WTC11 (cell line): Measurements from ENCODE around the gene CCDC191. TPM values are rescaled to one million over a fixed set of nuclear protein-coding genes. Genes with fewer than 3 reads are reported as not detected.

ENCODE experiments used
- ATAC-seq: fragments of 200-7000 bp; cut with Tn5 transposase; 2 replicates; pipeline ENCODE4 v1.10.0; 2021; ENCODE audit warnings: mild to moderate bottlenecking, moderate library complexity
- CTCF ChIA-PET: fragments of 300-600 bp; sonication (Branson Sonifier 250); formaldehyde crosslinking; loops from one replicate; lab custom pipeline; 2021; ENCODE audit warnings: antibody characterized with exemption; lab: Charles Lee
- POLR2A ChIA-PET: fragments of 350-600 bp; sonication (Branson Sonifier 250); formaldehyde crosslinking; loops from one replicate; lab custom pipeline; 2021; ENCODE audit warnings: antibody characterized with exemption; lab: Charles Lee
- DNase-seq: peaks from one replicate; pipeline ENCODE4 v3.0.0; 2021; ENCODE audit warnings: low spot score
- H3K27ac Mint-ChIP-seq: 2 replicates; pipeline ENCODE4 v1.8.0; 2021; ENCODE audit warnings: mixed read lengths
- H3K27me3 Mint-ChIP-seq: 2 replicates; pipeline ENCODE4 v1.8.0; 2021; ENCODE audit warnings: low read depth, mild to moderate bottlenecking, moderate library complexity, mixed read lengths
- H3K36me3 Mint-ChIP-seq: 2 replicates; pipeline ENCODE4 v1.8.0; 2021; ENCODE audit warnings: mixed read lengths
- H3K4me1 Mint-ChIP-seq: 2 replicates; pipeline ENCODE4 v1.8.0; 2022; ENCODE audit warnings: mixed read lengths
- H3K4me3 Mint-ChIP-seq: 2 replicates; pipeline ENCODE4 v1.8.0; 2021; ENCODE audit warnings: mild to moderate bottlenecking, moderate library complexity, mixed read lengths
- H3K9me3 Mint-ChIP-seq: 2 replicates; pipeline ENCODE4 v1.8.0; 2021; ENCODE audit warnings: mixed read lengths
- AR ChIP-seq: fragments of 250-450 bp; sonication (Bioruptor Pico); IDR thresholded peaks from 2 replicates; pipeline ENCODE4 v1.9.0; 2021; ENCODE audit warnings: mild to moderate bottlenecking
- ATF3 ChIP-seq: sonication (generic); formaldehyde crosslinking; conservative IDR thresholded peaks from 2 replicates; pipeline ENCODE4 v1.8.1; 2022; ENCODE audit warnings: mild to moderate bottlenecking, missing genetic modification reagents
- ELF4 ChIP-seq: sonication (generic); formaldehyde crosslinking; IDR thresholded peaks from 2 replicates; pipeline ENCODE4 v1.8.1; 2022; ENCODE audit warnings: low read depth, mild to moderate bottlenecking, moderate library complexity, missing genetic modification reagents
- ETV6 ChIP-seq: sonication (generic); formaldehyde crosslinking; IDR thresholded peaks from 2 replicates; pipeline ENCODE4 v1.8.1; 2022; ENCODE audit warnings: mild to moderate bottlenecking, missing genetic modification reagents
- FOXJ3 ChIP-seq: sonication (generic); formaldehyde crosslinking; IDR thresholded peaks from 2 replicates; pipeline ENCODE4 v1.9.0; 2021; ENCODE audit warnings: missing genetic modification reagents, mild to moderate bottlenecking, borderline replicate concordance
- GRHL2 ChIP-seq: fragments of 250-450 bp; sonication (Bioruptor Pico); IDR thresholded peaks from 2 replicates; pipeline ENCODE4 v1.8.0; 2022; ENCODE audit warnings: mild to moderate bottlenecking, moderate library complexity; ENCODE audit not compliant: insufficient replicate concordance, severe bottlenecking
- HMGA2 ChIP-seq: fragments of 250-450 bp; sonication (Bioruptor Pico); IDR thresholded peaks from 2 replicates; pipeline ENCODE4 v1.4.0; 2021; ENCODE audit warnings: mild to moderate bottlenecking, moderate library complexity
- JUN ChIP-seq: sonication (generic); formaldehyde crosslinking; IDR thresholded peaks from 2 replicates; pipeline ENCODE4 v1.8.0; 2023; ENCODE audit warnings: mild to moderate bottlenecking, missing genetic modification reagents
- NFYB ChIP-seq: sonication (generic); formaldehyde crosslinking; conservative IDR thresholded peaks from 2 replicates; pipeline ENCODE4 v1.8.0; 2022; ENCODE audit warnings: low read depth, missing genetic modification reagents
- NR2C2 ChIP-seq: sonication (generic); formaldehyde crosslinking; IDR thresholded peaks from 2 replicates; pipeline ENCODE4 v1.8.0; 2022; ENCODE audit warnings: mild to moderate bottlenecking, missing genetic modification reagents
- NR3C1 ChIP-seq: sonication (generic); formaldehyde crosslinking; conservative IDR thresholded peaks from 2 replicates; pipeline ENCODE4 v1.8.1; 2023; ENCODE audit warnings: low read depth, mild to moderate bottlenecking, missing genetic modification reagents
- SOX15 ChIP-seq: fragments of 250-450 bp; sonication (Bioruptor Pico); IDR thresholded peaks from 2 replicates; pipeline ENCODE4 v1.9.0; 2021; ENCODE audit warnings: mild to moderate bottlenecking
- SP1 ChIP-seq: sonication (generic); formaldehyde crosslinking; conservative IDR thresholded peaks from 2 replicates; pipeline ENCODE4 v1.8.1; 2022; ENCODE audit warnings: missing genetic modification reagents
- TEAD1 ChIP-seq: sonication (generic); formaldehyde crosslinking; IDR thresholded peaks from 2 replicates; pipeline ENCODE4 v1.8.0; 2022; ENCODE audit warnings: mild to moderate bottlenecking, missing genetic modification reagents
- USF2 ChIP-seq: sonication (generic); formaldehyde crosslinking; IDR thresholded peaks from 2 replicates; pipeline ENCODE4 v1.8.1; 2023; ENCODE audit warnings: mild to moderate bottlenecking, missing genetic modification reagents, moderate library complexity
- ZNF219 ChIP-seq: sonication (generic); formaldehyde crosslinking; IDR thresholded peaks from 2 replicates; pipeline ENCODE4 v1.8.0; 2023; ENCODE audit warnings: missing genetic modification reagents, mild to moderate bottlenecking, borderline replicate concordance
- ZNF232 ChIP-seq: sonication (generic); formaldehyde crosslinking; IDR thresholded peaks from 2 replicates; pipeline ENCODE4 v1.8.0; 2022; ENCODE audit warnings: mild to moderate bottlenecking, missing genetic modification reagents
- ZNF396 ChIP-seq: fragments of 250-450 bp; sonication (Bioruptor Pico); IDR thresholded peaks from 2 replicates; pipeline ENCODE4 v1.8.0; 2021; ENCODE audit warnings: mild to moderate bottlenecking, moderate library complexity, borderline replicate concordance
- ZSCAN18 ChIP-seq: fragments of 250-450 bp; sonication (Bioruptor Pico); IDR thresholded peaks from 2 replicates; pipeline ENCODE4 v2.1.2; 2022; ENCODE audit warnings: mild to moderate bottlenecking, moderate library complexity
- total RNA-seq: library from RNA; stranded (reverse); gene quantifications from 3 replicates; pipeline ENCODE4 v1.2.3, GENCODE V29; 2021
- TF ChIP-seq, protein P1 (sequence below): fragments of 200-600 bp; IDR thresholded peaks from 2 replicates; pipeline ENCODE4 v1.8.0; 2022; ENCODE audit warnings: antibody characterized with exemption
- TF ChIP-seq, protein P2 (sequence below): sonication (generic); formaldehyde crosslinking; IDR thresholded peaks from 2 replicates; pipeline ENCODE4 v1.8.0; 2022; ENCODE audit warnings: mild to moderate bottlenecking, missing genetic modification reagents
- TF ChIP-seq, protein P3 (sequence below): sonication (generic); formaldehyde crosslinking; IDR thresholded peaks from 2 replicates; pipeline ENCODE4 v1.8.1; 2023; ENCODE audit warnings: mild to moderate bottlenecking, moderate library complexity, missing genetic modification reagents
- TF ChIP-seq, protein P4 (sequence below): sonication (generic); formaldehyde crosslinking; IDR thresholded peaks from 2 replicates; pipeline ENCODE4 v1.8.0; 2023; ENCODE audit warnings: mild to moderate bottlenecking, missing genetic modification reagents

The CCDC191 gene
- total RNA-seq, 1 experiment from 2014 or later: 1.6 TPM

DNA sequence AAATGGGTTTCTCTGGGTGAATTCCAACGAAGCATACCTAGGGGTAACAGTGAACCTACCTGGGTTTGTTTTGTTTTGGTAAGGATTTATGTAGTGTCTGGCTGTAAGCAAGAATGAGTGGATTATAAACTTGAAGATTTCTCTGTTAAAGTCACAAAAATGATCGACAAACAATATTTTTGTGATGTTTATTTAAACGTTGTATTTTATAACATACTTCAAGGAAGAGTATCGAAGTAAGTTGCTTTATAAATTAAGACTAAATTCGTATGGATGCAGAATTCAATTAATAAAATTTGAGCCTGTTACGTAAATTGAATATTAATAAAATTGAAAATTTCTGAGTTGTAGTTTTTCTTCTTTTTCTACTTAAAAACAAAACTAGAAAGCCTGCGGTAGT, 109.5 kb downstream of the CCDC191 start:
- ATAC-seq (no peak), DNase-seq (no peak)
- H3K4me3 Mint-ChIP-seq: peak overlapping the region; percentile 77
- H3K27ac Mint-ChIP-seq: peak overlapping the region; percentile 26; the same call in 1 of the 2 replicates
- ChIA-PET CTCF (no interaction called here), POLR2A (no interaction called here)
- H3K27me3 Mint-ChIP-seq: peaks cover 7% of the 10 kb centered on the region
- H3K4me1 Mint-ChIP-seq: peaks cover 21% of the 10 kb centered on the region
- H3K9me3 Mint-ChIP-seq: no peaks in the 10 kb centered on the region
- 0 out of 2 replicates have a peak, but pooled peaks cover 3% of the 10 kb centered on the region for H3K36me3 Mint-ChIP-seq
- TF ChIP-seq ATF3 (CRISPR knock-in tag) (no peak), FOXJ3 (CRISPR knock-in tag) (no peak), NR3C1 (CRISPR knock-in tag) (no peak), HMGA2 (CRISPR knock-in tag) (no peak), SOX15 (no peak), TEAD1 (CRISPR knock-in tag) (no peak), JUN (CRISPR knock-in tag) (no peak), ZNF232 (CRISPR knock-in tag) (no peak), USF2 (CRISPR knock-in tag) (no peak), ZNF396 (CRISPR knock-in tag) (no peak)

DNA sequence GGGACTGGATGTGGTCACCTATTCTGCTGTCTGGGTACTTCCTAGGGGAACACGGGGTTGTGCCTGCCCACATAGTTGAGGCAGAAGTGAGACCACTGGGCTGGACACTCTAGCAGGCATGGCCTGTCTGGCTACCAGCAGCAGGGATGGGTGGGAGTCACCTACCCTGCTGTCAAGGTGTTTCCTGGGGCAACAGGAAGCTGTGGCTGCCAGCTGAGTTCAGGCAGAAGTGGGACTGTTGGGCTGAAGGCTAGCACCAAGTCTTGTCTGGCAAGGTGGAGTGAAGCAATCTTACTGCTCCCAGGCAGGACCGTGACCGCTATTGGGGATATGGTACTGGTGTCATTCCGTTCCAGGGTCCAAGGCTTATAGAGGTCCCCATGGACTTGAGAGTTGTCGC, 128.8 kb downstream of the CCDC191 start:
- Mint-ChIP-seq H3K9me3 (peaks cover 21% of the 10 kb centered on the region), H3K36me3 (peaks cover 15% of the 10 kb centered on the region), H3K27me3 (peaks cover 3% of the 10 kb centered on the region; the same call in 1 of the 2 replicates), H3K4me3 (no peak overlapping the region), H3K4me1 (peaks cover 10% of the 10 kb centered on the region), H3K27ac (no peak overlapping the region)
- DNase-seq (no peak), ATAC-seq (no peak)
- TF ChIP-seq ETV6 (CRISPR knock-in tag) (no peak), ZNF232 (CRISPR knock-in tag) (no peak), GRHL2 (CRISPR knock-in tag) (no peak), ELF4 (CRISPR knock-in tag) (no peak), ZNF396 (CRISPR knock-in tag) (no peak), ZNF219 (CRISPR knock-in tag) (no peak), NFYB (no peak), AR (no peak), SP1 (CRISPR knock-in tag) (no peak), NR2C2 (CRISPR knock-in tag) (no peak), ZSCAN18 (CRISPR knock-in tag) (no peak)
- TF ChIP-seq, protein P1, sequence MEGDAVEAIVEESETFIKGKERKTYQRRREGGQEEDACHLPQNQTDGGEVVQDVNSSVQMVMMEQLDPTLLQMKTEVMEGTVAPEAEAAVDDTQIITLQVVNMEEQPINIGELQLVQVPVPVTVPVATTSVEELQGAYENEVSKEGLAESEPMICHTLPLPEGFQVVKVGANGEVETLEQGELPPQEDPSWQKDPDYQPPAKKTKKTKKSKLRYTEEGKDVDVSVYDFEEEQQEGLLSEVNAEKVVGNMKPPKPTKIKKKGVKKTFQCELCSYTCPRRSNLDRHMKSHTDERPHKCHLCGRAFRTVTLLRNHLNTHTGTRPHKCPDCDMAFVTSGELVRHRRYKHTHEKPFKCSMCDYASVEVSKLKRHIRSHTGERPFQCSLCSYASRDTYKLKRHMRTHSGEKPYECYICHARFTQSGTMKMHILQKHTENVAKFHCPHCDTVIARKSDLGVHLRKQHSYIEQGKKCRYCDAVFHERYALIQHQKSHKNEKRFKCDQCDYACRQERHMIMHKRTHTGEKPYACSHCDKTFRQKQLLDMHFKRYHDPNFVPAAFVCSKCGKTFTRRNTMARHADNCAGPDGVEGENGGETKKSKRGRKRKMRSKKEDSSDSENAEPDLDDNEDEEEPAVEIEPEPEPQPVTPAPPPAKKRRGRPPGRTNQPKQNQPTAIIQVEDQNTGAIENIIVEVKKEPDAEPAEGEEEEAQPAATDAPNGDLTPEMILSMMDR: no peak
- TF ChIP-seq, protein P2, sequence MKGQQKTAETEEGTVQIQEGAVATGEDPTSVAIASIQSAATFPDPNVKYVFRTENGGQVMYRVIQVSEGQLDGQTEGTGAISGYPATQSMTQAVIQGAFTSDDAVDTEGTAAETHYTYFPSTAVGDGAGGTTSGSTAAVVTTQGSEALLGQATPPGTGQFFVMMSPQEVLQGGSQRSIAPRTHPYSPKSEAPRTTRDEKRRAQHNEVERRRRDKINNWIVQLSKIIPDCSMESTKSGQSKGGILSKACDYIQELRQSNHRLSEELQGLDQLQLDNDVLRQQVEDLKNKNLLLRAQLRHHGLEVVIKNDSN: no peak
- TF ChIP-seq, protein P3, sequence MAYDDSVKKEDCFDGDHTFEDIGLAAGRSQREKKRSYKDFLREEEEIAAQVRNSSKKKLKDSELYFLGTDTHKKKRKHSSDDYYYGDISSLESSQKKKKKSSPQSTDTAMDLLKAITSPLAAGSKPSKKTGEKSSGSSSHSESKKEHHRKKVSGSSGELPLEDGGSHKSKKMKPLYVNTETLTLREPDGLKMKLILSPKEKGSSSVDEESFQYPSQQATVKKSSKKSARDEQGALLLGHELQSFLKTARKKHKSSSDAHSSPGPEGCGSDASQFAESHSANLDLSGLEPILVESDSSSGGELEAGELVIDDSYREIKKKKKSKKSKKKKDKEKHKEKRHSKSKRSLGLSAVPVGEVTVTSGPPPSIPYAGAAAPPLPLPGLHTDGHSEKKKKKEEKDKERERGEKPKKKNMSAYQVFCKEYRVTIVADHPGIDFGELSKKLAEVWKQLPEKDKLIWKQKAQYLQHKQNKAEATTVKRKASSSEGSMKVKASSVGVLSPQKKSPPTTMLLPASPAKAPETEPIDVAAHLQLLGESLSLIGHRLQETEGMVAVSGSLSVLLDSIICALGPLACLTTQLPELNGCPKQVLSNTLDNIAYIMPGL (CRISPR knock-in tag): no peak
- TF ChIP-seq, protein P4, sequence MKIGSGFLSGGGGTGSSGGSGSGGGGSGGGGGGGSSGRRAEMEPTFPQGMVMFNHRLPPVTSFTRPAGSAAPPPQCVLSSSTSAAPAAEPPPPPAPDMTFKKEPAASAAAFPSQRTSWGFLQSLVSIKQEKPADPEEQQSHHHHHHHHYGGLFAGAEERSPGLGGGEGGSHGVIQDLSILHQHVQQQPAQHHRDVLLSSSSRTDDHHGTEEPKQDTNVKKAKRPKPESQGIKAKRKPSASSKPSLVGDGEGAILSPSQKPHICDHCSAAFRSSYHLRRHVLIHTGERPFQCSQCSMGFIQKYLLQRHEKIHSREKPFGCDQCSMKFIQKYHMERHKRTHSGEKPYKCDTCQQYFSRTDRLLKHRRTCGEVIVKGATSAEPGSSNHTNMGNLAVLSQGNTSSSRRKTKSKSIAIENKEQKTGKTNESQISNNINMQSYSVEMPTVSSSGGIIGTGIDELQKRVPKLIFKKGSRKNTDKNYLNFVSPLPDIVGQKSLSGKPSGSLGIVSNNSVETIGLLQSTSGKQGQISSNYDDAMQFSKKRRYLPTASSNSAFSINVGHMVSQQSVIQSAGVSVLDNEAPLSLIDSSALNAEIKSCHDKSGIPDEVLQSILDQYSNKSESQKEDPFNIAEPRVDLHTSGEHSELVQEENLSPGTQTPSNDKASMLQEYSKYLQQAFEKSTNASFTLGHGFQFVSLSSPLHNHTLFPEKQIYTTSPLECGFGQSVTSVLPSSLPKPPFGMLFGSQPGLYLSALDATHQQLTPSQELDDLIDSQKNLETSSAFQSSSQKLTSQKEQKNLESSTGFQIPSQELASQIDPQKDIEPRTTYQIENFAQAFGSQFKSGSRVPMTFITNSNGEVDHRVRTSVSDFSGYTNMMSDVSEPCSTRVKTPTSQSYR (CRISPR knock-in tag): no peak
- CTCF ChIA-PET: interaction anchor here (1.1 kb wide), 1 partner anchor 15 kb away, joined by 7 read pairs; no protein-coding TSS in a partner anchor
- POLR2A ChIA-PET: no interaction called here
